DMS79 (cell line): ENCODE results near the gene HYCC2.
"Not testable (repeated sequence)": the region's sequence is repeated elsewhere in the genome, so short reads cannot be mapped to it uniquely, and the experiment has no call there.

Source experiments
- DNase-seq: peaks from one replicate; lab custom pipeline; 2025; lab: John Stamatoyannopoulos, UW

Gene HYCC2

GRCh38 chr2:201070948-201071478 is 458 bp downstream of the HYCC2 start:
- DNase-seq = peak; percentile 0

- DNase-seq = no peak
Measured at GRCh38 chr2:201064797-201065329, 6.6 kb downstream of the HYCC2 start.

- DNase-seq = not testable (repeated sequence)
Measured at GRCh38 chr2:201063516-201063915, 8.0 kb downstream of the HYCC2 start.

GRCh38 chr2:201059961-201060755 is 11.3 kb downstream of the HYCC2 start:
- no peak for DNase-seq

GRCh38 chr2:201058914-201059313 is 12.6 kb downstream of the HYCC2 start:
- no peak for DNase-seq

- no peak for DNase-seq
Measured at GRCh38 chr2:201057715-201058248, 13.7 kb downstream of the HYCC2 start.

GRCh38 chr2:201057087-201057521 is 14.4 kb downstream of the HYCC2 start:
- DNase-seq = no peak

GRCh38 chr2:201049455-201049854 is 22.0 kb downstream of the HYCC2 start:
- DNase-seq = no peak

GRCh38 chr2:201046881-201047280 is 24.6 kb downstream of the HYCC2 start:
- DNase-seq = no peak

- DNase-seq = not testable (repeated sequence)
Measured at GRCh38 chr2:201043050-201043449, 28.4 kb downstream of the HYCC2 start.

GRCh38 chr2:201042451-201042850 is 29.0 kb downstream of the HYCC2 start:
- DNase-seq = not testable (repeated sequence)

- DNase-seq = no peak
Measured at GRCh38 chr2:201040867-201041628, 30.4 kb downstream of the HYCC2 start.

- DNase-seq = no peak
Measured at GRCh38 chr2:201038855-201039254, 32.6 kb downstream of the HYCC2 start.

- DNase-seq = not testable (repeated sequence)
Measured at GRCh38 chr2:201038361-201038760, 33.1 kb downstream of the HYCC2 start.

GRCh38 chr2:201034355-201034754 is 37.1 kb downstream of the HYCC2 start:
- not testable (repeated sequence) for DNase-seq

GRCh38 chr2:201024518-201024917 is 47.0 kb downstream of the HYCC2 start:
- DNase-seq = no peak

GRCh38 chr2:201021914-201022313 is 49.6 kb downstream of the HYCC2 start:
- DNase-seq = no peak
